Measurements from ENCODE around the gene PSME2.
A peak's percentile ranks its signal among the peaks of the same experiment; 100 is the strongest.

PSME2 gene

GRCh38 chr14:24150993-24151392 lies 4.6 kb upstream of the PSME2 start:
- no peak for DNase-seq

DNA sequence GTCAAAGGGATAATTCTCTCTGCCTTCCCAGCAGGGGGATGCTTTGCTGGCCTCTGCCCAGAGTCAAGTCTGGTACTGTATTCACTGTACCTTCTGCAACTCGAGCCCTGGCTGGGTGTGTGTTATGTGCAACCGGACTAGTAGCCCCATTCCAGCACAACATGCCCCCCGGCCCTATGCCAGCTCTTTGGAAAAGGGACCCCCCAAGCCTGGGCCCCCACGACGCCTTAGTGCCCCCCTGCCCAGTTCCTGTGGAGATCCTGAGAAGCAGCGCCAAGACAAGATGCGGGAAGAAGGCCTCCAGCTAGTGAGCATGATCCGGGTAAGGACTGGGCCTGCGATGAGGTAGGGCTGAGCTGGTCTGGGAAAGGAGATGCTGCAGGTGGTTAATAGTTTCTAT lies 4.2 kb upstream of the PSME2 start:
- DNase-seq = no peak

GRCh38 chr14:24150061-24150460 lies 3.7 kb upstream of the PSME2 start:
- DNase-seq = no peak

- no peak for DNase-seq
These were observed 3.0 kb upstream of the PSME2 start for GRCh38 chr14:24149302-24149969.

- no peak for DNase-seq
These were observed 1.5 kb upstream of the PSME2 start for GRCh38 chr14:24147761-24148428.

DNA sequence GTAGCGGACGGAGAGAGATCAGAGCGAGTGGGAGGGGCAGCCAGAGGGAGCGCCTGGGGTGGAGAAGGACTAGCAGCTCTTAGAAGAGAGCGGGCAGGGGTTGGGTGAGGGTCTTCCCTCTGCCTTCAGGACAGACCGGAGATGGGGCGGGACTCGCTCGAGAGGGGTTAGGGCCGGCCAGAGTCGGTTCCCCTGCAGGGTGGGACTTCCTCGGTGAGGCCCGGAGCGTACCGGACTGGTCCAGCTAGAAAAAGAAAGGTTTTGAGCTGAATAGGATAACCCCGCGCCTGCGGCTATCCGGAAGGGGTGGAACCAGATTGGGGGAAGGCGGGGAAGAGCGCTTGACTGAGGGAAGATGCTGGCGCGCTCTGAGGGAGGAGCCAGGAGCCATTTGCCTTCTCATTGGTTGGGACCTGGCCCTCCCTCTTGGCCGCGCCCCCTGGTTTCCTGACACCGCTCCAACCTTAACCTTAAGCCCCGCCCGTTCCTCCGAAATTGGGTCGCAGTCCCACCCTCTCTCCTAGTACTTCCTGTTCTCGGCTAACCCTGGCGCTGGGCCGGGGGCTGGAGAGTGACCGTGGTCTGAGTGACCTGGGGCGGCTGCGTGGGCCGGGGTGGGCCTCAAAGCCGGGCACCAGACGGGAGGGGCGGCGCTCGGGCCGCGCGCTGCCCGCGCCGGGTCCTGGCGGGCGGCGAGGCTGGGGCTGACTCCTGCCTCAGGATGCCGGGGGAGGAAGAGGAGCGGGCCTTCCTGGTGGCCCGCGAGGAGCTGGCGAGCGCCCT lies 759 bp upstream of the PSME2 start, which contains the start of gene RNF31:
Gene RNF31 (plus strand): TSS at position 521 of the 783 bp plus-strand sequence. CDS start 201 bp downstream, at position 722.
- DNase-seq = peak; percentile 99

- DNase-seq = no peak
These were observed 539 bp downstream of the PSME2 start for GRCh38 chr14:24145690-24146452.

DNA sequence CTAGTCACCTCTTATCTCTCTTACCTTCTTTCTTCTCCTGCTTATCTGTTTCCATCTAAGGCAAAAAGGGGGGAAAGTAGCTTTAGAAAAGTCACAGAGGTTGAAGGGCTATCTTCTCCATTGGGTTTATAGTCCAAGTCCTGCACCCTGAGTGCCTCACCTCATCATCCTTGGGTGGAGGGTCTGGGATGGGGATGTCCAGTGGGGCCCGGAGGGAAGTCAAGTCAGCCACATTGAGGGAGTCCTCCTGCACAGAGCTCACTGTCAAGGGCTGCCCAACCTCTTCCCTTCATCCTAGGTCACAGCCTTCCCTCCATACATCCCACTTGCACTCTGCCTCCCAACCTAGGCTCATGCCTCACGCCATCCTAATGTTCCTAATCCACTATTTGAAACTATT lies 1.2 kb downstream of the PSME2 start:
- no peak for DNase-seq

DNA sequence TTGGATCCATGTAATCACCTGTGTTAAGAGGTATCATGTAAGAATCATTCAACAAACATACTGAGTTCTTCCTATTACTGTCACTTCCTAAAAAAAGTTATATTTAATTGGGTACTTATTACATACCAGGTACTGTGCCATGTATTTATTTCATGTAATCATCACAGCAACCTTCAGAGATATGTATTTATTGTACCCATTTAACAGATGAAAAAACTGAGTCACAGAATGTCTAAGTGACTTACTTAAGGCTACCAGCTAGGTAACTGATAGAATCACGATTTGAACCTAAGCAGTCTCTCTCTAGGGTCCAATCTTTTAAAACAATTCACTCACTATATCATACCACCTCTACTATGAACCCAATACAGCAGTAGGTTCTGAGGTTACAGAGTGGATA lies 2.0 kb downstream of the PSME2 start:
- no peak for DNase-seq

GRCh38 chr14:24143511-24143910 lies 2.9 kb downstream of the PSME2 start:
- no peak for DNase-seq

DNA sequence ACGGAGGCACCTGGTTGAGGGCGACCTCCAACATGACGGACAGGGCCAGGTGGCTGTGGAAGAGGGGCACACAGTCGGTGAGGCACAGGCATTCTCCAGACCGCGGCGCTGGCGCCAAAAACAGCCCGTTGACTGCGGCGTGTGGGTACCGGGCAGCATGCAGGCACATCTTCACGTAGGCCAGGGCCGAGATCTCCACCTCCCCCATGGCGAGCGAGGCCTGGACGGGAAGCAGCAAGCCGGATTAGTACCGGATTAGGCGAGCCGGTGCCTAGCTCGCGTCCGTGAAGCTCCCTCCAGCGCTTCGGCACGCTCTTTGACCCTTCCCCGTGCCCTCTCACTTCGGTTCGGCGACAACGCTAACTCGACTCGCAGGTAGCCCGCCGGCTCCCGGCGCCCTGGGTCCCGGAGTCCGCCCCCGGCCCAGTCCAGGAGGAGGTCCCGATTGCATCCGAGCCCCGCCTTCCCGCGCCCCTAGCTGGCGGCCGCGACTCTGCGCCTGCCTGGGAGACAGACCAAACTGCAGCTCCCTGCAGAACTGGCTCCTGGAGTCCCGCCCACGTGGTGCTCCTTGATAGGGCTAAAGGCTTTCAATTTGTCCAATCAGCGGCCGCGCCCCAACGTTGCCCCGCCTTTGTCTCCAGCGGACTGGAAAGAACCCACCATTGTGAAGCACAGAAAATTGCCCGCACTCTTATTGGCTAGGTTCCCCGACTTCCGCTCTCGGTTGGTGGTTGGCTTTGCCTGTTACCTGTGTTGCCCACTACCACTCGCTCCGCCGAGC lies 5.1 kb downstream of the PSME2 start, which contains the start of gene EMC9:
Gene EMC9 (minus strand): TSS at position 495 of the 784 bp plus-strand sequence. CDS start 287 bp downstream, at position 208.
- peak; percentile 100 for DNase-seq

GRCh38 chr14:24139272-24139934 lies 7.0 kb downstream of the PSME2 start:
- DNase-seq = no peak

- DNase-seq = no peak
These were observed 7.8 kb downstream of the PSME2 start for GRCh38 chr14:24138396-24139271.

DNA sequence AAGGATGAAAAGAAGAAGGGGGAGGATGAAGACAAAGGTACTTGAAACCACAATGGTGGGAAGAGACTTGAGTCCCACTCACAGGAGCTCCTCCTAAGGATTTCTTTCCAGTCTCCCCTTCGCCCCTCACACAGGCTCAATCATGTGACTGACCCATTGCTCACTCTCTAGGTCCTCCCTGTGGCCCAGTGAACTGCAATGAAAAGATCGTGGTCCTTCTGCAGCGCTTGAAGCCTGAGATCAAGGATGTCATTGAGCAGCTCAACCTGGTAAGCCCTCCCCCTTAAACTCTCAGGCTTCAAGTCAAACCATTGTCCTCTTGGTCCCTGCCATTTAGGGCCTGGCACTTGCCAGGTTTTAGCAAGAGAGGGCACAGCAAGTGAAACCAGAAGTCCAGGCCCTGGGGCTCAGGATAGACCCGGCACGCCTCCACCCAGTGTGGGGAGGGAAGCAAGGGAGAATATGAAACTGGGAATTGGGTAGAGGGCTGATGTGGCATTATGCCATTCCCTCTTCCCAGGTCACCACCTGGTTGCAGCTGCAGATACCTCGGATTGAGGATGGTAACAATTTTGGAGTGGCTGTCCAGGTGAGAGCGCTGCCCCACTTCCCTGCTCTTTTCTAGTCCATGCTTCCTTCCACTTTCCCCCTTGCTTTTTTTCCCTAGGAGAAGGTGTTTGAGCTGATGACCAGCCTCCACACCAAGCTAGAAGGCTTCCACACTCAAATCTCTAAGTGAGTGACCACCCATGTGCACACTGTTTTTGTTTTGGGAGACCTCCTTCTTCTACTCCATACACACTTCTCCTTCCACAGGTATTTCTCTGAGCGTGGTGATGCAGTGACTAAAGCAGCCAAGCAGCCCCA lies 8.6 kb downstream of the PSME2 start:
- no peak for DNase-seq

DNA sequence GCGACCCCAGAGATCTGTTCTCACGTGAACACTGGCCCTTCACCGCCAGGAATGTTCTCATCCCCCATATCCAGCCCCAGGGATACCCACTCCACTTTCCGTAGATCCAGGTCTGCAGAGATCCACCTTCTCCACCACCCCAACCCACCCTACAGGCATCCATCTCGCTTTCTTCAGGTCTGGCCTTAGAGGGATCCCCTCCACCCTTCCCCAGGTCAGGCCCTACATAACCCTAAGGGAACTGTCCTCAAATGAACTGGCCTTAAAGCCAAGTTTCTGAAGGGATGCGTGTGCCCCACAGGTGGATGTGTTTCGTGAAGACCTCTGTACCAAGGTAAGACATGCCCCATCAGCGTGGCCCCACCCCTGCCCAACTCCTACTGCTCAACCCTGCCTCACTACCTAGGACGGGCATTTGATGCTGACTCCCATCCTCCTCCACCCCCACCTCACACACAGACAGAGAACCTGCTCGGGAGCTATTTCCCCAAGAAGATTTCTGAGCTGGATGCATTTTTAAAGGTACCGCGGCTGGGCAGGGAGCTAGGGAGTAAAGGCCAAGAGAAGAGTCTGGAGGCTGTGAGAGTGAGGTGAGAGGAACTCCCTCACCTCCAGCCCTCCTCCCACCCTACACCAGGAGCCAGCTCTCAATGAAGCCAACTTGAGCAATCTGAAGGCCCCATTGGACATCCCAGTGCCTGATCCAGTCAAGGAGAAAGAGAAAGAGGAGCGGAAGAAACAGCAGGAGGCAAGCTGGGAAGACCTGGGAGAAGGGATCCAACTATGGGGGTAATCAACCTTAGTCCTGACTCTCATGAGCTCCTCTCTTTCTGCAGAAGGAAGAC lies 9.5 kb downstream of the PSME2 start:
- no peak for DNase-seq

DNA sequence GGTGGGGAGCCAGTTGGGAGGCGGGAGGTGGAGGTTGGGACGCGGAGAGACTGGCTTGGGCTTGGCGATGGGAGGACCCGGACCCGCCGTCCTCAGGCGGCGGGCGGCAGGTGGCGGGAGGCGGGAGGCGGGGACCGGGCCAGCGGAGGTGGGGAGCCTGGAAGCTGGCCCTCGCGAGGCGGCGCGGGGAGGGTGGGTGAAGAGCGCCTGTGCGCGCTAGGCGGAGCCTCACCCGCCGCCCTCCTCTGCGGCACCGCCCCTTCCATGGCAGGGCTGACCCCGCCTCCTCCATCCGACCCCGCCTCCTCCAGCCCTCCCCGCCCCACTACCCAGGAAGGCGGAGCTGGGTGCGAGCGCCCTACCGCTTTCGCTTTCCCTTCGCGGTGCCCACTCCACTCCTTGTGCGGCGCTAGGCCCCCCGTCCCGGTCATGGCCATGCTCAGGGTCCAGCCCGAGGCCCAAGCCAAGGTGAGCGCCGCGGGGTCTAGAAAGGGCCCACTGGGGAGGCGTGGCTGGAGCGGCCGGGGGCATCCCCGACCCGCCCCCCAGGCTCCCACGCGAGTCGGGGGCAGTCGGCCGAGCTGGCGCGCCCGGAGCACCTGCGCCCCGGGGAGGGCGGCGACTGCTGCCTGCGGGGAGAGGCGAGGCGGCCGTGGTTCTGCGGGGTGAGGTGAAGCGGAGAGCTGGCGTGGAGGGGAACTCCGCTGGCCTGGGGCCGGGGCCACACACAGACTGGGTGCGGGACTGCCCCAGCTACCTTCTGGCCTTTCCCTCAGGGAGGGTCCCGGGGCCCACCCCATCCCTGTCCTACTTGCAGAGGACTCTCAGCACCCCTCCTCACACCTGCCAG lies 10.4 kb downstream of the PSME2 start, which contains the start of gene PSME1:
Gene PSME1 (plus strand): TSS at position 361 of the 850 bp plus-strand sequence. CDS start 69 bp downstream, at position 430.
- DNase-seq = peak; percentile 97

DNA sequence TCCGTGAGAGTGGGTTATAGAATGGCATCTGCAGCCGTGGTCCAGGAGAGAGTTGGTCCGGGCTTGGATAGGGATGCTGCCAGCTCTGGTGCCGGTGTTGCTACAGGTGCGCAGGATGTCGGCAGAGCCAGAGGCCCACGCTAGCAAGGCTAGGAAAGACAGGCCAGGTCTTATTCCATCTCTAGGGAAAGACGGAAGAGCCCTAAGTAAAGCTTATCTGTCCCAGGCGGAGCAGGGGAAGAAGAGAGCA lies 10.9 kb downstream of the PSME2 start:
- no peak for DNase-seq

GRCh38 chr14:24133735-24134134 lies 12.7 kb downstream of the PSME2 start:
- no peak for DNase-seq

Data from activated effector memory CD4-positive, alpha-beta T cell treated with anti-CD3 and anti-CD28 coated beads, Interleukin-2, amount 50 U/mL, for 16 hours (primary cell).